ENCODE results near the gene WIF1.

Gene WIF1, protein sequence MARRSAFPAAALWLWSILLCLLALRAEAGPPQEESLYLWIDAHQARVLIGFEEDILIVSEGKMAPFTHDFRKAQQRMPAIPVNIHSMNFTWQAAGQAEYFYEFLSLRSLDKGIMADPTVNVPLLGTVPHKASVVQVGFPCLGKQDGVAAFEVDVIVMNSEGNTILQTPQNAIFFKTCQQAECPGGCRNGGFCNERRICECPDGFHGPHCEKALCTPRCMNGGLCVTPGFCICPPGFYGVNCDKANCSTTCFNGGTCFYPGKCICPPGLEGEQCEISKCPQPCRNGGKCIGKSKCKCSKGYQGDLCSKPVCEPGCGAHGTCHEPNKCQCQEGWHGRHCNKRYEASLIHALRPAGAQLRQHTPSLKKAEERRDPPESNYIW

DNA sequence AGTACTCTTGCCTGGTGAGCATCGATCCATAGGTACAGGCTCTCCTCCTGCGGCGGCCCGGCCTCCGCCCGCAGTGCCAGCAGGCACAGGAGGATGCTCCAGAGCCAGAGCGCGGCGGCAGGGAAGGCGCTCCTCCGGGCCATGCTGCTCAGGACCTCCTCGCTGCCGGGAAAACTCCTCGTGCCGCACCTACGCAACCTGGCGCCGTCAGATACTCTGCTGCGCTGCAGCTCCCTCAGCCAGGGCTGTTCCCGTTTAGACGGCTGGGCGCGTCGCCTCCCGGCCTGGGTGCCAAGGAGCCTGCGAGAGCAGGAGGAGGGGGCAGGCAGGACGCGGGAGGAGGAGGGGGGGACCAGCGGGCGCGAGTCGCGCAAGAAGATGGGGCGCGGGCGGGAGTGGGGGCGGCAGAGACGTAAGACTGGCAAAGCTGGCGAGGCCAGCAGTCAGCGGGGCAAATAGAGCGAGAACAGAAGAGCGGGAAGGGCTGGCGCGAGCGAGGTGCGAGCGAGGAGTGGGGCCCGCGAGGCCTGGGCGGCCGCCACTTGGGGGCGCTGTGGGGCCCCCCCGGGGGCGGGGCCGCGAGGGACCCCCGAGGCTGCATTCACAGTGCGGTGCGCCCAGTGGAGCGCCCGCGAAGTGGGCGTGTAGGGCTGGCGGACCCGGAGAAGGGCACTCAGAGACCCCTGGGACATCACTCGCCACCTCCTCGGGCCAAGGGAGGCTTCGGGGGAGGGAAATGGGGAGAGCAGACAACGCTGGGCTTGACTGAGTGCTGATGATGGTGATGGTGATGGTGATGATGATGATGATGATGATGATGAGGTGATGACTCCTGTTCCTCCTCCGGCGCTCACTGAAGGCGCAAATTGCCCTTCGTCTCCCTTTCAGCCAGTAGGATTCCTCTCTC is at the start of gene WIF1:
WIF1 (minus strand) TSS at position 257 of the 907 bp plus-strand sequence; CDS start at position 143, 114 bp downstream.
- DNase-seq (ENCODE audit: low read depth) = no peak

DNA sequence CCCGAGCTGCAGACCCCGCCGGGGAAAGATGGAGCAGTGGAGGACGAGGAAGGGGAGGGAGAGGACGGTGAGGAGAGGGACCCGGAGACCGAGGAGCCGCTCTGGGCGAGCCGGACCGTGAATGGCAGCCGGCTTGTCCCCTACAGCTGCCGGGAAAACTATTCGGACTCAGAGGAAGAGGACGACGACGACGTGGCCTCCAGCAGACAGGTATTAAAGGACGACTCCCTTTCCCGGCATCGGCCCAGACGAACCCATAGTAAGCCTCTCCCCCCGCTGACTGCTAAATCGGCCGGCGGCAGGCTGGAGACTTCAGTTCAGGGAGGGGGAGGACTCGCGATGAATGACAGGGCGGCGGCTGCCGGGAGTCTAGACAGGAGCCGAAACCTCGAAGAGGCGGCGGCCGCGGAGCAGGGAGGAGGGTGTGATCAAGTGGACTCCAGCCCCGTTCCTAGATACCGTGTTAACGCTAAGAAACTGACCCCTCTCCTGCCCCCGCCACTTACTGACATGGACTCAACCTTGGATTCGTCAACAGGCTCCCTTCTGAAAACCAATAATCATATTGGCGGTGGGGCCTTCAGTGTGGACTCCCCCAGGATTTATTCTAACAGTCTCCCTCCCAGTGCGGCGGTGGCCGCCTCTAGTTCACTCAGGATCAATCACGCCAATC is 49.2 kb upstream of the WIF1 start:
- peak; percentile 38 for DNase-seq (ENCODE audit: low read depth)

DNA sequence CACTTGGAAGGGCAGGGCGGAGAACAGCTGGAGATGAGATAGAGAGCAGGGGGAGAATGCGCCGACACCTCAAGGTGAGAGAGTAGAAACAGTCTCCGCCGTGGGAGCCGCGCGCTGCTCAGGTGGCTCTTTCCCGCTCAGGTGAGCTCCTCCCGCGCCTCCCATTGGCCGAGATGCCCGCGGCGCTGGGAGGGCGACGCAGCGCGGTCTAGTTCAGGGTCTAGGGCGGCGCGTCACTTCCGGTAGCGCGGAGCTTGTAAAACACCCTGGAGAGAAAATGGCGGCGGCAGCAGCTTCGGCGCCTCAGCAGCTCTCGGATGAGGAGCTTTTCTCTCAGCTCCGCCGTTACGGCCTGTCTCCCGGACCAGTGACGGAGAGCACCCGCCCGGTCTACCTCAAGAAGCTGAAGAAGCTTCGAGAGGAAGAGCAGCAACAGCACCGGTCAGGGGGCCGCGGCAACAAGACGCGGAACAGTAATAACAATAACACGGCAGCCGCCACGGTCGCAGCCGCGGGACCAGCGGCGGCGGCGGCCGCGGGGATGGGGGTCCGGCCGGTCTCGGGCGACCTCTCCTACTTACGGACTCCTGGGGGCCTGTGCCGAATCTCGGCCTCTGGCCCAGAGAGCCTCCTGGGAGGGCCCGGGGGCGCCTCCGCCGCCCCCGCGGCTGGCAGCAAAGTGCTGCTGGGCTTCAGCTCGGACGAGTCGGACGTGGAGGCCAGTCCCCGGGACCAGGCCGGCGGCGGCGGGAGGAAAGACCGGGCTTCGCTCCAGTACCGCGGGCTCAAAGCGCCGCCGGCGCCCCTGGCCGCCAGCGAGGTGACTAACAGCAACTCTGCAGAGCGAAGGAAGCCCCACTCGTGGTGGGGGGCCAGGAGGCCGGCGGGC is 48.5 kb upstream of the WIF1 start, which contains the start of gene LEMD3:
LEMD3 (plus strand) TSS at position 264 of the 889 bp plus-strand sequence; CDS start at position 278, 14 bp downstream.
- peak; percentile 87 for DNase-seq (ENCODE audit: low read depth)

DNA sequence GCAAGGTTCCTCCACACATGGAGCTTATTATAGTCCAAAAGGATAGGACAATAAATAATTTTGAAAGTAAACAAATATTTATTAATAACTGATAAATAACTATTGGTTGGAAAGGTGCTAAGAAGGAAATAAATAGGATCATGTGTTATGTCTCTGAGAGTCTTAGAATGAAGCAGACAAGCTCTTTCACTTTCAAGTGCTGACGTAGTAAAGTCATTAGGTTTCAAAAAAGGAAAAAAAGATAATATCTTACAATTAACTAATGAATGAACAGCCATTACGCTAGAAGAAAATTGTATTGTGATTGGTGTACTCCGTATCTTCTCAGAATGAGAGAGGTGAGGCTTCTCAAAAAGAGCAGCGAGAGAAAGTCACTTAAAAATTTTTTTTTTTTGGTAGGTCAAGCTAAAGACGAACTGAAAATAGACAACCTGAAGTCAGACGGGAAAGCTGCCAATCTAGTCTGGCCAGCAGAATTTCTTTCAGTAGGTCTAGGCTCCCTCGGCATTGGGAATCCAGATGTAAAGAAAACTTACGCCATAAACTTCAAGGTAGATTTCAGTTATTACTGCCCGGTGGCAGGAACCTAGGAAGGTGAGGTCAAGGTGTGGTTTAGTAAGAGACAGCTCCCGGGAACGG is 47.7 kb upstream of the WIF1 start:
- no peak for DNase-seq (ENCODE audit: low read depth)

DNA sequence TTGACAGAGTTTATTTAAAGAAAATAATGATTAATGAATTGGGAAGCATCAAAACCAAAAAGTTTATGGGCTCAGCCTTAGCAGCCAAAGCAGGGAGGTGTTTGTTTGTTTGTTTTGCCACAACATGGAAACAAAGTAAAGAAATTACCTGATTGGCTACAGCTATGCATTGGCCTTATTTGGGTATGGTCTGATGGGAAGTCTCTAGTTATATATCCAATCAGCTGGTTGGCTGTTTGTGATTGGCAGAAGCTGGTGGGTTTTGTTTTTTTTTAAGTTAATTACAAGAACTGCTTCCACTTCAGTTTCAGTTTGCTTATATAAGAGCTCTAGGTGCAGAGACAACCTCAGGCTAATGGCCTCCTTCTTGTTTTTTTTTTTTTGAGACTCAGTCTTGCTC is 43.7 kb upstream of the WIF1 start:
- DNase-seq (ENCODE audit: low read depth) = no peak

DNA sequence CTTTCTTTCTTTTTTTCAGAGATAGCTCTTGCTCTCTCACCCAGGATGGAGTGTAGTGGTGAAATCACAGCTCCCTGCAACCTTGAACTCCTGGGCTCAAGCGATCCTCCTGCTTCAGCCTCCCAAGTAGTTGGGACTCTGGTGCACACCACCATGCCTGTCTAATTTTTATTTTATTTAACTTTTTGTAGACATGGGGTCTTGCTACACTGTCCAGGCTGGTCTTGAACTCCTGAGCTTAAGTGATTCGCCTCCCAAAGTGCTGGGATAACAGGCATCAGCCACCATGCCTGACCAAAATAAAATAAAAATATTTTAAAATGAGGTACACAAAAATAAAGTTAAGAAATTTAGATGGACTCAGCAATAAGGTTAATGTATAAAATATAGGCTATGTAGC is 43.1 kb upstream of the WIF1 start:
- no peak for DNase-seq (ENCODE audit: low read depth)

DNA sequence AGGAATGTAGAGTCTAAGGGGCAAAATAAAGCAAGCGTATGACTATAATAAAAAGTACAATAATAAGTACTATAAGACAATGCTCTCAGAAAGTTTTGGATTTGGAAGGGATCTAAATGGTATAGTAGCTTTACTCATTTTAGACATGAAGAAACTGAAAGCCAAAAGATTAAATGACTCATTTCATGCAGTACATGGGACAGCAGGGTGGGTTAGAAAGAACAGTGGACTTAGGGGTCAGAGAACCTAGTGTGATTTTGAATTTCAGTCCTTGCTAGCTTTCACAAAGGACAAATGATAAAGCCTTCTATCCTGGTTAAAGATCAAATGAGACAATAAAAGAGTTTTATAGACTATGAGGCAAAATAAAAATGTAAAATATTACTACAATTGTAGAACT is 41.5 kb upstream of the WIF1 start:
- DNase-seq (ENCODE audit: low read depth) = no peak

DNA sequence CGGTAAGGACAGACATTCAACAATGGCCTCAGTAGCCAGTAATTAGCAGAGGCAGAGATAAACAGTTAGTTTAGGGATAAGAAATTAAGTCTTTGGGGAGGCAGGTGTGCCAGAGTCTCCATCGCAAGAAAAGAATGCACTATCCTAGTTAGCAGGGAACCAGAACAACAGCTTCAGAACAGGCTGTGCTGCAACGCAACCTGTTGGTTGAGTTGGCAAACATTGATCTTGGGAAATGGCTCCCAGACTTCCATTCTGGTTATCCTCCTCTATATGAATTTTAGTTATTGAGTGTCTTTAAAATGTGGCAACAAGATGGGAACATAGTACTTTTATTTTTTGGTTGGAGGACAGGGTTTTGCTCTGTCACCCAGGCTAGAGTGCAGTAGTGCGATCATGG is 36.0 kb upstream of the WIF1 start:
- no peak for DNase-seq (ENCODE audit: low read depth)

DNA sequence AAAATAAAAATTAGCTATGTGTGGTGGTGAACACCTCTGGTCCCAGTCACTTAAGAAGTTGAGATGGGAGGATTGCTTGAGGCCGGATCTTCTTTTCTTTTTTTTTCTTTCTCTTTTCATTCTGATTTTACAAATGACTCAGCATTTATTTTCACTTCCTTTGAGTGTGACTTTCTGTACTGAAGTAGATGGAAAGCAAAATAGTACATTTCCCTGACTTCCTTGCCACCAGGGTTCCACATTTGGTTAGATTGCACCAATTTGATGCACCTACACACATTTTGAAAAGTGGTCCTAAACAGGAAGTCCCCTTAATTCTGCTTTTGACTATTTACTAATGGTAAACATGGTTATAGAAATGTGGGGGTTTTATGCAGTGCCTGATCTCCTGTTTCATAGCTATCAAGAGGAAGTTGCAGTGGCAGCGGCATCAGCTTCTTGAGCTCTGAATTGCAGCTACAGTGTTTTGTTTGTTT is 35.3 kb upstream of the WIF1 start:
- DNase-seq (ENCODE audit: low read depth) = no peak

DNA sequence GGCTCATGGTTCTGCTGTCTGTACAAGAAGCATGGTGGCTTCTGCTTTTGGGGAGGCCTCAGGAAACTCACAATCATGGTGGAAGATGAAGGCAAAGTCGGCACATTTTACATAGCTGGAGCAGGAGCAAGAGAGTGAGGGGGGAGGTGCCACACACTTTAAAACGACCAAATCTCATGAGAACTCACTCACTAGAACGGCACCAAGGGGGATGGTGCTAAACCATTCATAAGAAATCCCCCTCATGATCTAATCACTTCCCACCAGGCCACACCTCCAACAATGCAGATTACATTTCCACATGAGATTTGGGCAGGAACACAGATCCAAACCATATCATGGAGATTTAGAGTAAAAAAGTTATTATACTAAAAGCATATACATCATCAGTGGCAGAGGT is 34.7 kb upstream of the WIF1 start:
- DNase-seq (ENCODE audit: low read depth) = no peak

DNA sequence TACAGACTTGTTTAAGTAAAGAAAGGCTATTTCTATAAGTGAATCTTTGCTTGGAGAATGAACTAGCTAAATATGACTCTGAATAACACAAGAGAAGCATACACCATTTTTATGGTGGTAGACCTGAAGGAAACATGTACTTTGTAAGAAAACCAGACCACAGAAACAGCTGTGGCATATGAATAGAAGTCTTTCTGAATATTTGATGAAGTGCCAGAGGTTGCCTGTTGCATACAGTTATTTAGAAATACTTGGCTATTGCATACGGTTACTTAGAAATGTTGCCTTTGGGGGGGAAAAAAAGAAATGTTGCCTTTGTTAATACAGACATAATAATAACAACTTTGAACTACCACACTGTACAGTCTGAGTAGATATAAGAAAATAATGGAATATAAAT is 31.5 kb upstream of the WIF1 start:
- DNase-seq (ENCODE audit: low read depth) = no peak

DNA sequence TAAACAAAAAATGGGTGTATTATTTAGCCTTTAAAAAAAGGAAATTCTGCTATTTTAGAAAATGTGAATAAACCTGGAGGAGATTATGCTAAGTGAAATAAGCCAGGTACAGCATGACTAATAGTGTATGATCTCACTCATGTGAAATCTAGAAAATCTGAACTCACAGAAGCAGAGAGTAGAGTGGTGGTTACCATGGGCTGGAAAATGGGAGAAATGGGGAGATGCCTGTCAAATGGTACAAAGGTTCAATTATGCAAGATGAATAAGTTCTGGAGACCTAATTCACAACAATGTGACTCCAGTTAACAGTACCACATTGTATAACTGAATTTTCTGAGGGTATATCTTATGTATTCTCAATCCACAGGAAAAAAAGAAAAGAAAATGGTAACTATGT is 30.9 kb upstream of the WIF1 start:
- no peak for DNase-seq (ENCODE audit: low read depth)

DNA sequence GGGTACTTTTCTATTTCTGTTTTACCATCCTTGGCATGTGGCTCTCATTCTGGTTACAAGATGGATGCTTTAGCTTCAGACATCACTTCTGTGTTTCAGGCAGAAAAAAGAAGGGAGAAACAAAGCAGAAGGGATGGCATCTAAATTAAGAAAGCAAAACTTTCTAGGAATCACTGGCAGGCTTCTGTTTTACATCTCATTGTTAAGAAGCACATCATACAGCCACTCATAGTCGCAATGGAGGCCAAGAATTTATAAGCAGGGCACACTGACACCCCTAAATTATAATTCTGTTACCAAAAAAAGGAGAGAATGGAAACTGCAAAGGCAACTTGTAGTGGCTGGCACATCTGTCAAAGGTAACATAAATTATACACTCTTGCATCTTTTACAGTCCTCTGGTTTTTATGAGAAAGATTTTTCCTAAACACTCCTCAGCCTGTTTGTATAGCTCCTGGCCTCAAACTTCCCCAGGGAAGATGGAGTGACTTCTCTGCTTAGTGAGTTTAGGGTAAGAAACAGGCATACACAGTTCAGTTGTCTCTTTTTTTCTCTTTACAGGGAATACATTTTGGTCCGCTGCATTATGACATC is 26.3 kb upstream of the WIF1 start:
- no peak for DNase-seq (ENCODE audit: low read depth)

DNA sequence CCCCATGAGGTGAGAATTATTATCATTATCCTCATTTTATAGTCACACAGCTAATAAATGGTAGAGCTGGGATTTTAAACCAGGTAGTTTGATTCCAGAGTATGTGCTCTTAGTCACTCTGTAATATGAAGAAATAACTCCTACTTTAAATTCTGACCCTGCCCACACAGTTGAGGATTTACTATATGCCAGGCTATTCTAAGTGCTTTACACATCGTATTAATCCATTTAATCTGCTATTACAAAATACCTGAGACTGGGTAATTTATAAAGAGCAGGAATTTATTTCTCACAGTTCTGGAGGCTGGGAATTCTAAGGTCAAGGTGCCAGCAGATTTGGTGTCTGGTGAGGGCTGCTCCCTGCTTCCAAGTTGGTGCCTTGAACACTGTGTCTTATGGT is 19.6 kb upstream of the WIF1 start:
- no peak for DNase-seq (ENCODE audit: low read depth)

DNA sequence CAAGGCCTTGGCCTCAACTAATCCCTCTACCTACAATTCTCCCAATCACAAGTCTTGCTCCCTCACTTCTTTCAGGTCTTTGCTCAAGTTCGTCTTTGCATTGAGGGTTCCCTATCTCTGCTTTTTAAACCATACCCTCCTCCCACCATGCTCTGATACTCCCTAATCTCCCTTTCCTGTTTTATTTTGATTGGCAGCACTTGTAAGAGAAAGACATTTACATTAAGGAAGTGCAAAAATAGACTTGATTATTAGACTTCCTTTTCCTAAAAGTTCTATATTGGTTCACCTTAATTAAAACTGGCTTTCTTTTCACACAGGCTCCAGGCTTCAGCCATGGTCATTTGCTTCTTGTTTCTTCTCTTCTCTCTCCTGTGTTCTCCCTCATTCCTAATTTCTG is 18.3 kb upstream of the WIF1 start:
- DNase-seq (ENCODE audit: low read depth) = no peak

DNA sequence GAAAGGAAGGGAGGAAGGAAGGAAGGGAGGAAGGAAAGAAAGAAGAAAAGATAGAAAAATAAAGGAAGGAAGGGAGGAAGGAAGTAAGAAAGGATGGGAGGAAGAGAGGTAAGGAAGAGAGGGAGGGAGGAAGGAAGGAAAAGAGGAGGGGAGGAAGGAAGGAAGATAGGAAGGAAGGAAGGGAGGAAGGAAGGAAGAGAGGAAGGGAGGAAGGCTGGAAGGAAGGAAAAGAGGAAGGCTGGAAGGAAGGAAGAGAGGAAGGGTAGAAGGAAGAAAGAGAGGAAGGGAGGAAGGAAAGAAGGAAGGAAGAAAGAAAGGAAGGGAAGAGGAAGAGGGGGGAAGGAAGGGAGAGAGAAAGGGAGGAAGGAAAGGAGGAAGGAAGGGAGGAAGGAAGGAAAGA is 12.8 kb upstream of the WIF1 start:
- DNase-seq (ENCODE audit: low read depth) = no peak

DNA sequence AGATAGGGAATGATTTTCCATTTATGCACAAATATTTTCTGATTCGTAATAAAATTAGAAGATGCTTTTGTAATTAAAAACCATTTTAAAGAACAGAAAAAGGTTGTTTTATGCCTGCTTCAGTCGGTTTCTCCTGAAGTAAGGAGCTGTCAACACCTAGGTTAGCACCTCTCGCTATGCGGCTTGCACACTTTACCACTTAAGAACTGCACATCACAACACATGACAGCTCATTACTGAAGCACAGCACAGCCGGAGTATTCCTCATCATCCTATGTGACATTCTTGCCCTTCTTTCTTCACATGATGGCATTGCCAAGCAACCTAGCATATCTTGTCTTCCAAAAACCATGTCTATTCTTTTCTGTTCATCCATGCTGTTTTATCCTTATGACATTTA is 5.4 kb upstream of the WIF1 start:
- no peak for DNase-seq (ENCODE audit: low read depth)

DNA sequence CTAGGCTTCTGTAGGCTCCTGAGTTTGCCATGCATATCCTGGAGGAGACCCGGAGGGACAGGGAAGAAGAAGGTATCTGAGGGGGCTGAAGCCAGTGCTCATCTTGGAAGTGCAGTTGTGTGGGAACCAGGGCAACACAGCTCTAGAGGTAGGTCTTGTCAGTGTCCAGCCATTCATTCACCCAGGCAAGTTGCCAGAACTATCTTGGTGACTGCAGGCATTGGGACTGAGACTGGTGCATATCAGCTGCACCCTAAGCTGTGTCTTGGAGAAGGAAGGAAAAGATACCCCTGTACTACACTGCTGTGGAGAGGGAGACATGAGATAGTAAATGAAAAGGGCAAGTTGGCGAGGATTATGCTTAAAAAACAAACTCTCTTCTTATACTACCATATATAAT is 4.9 kb upstream of the WIF1 start:
- DNase-seq (ENCODE audit: low read depth) = no peak

DNA sequence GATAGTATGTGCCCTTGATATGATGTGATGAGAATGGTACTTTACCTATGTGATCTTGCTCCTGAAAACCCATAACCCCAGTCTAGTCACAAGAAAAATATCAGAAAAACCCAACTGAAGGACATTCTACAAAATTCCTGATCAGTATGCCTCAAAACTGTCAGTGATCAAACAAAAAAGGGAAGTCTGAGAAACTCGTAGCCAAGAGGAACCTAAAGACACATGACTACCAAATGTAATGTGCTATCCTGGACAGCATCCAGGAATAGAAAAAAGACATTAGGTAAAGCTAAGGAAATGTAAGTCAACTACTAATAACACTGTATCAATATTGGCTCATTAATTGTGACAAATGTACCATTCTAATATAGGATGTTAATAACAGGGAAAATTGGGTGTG is 4.1 kb upstream of the WIF1 start:
- no peak for DNase-seq (ENCODE audit: low read depth)

DNA sequence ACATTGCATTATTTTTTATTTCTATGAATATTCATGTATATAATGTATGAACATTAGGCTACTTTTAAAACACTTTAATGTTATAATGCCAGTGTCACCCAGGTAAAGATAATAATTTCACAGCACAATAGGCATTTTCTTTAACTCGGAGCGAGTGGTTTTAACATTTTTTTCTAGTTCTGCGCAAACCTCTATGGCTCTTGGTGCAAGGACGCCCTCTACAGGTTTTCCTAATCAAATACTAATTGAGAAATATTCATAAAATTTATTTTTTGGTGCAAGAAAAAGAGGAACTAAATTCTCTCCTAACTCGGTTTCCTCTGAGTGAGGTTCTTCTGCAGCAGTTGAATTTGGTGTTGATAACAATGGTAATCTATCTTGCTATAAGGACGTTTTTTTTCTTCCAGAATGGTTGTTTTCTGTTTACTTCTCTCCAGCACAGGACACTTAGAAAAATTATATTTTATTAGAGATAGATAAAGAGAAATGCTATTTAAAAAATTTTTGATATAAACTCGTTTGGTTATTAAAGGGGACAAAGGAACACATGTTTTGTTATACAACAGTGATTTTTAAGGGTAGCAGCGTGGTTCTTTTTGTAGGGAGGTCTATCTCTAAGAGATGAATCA is 2.4 kb upstream of the WIF1 start:
- no peak for DNase-seq (ENCODE audit: low read depth)

Data from stimulated activated CD8-positive, alpha-beta memory T cell treated with anti-CD3 and anti-CD28 coated beads, Interleukin-4, amount 100 ng/mL, for 24 hours (primary cell).